DMS79 (cell line): ENCODE data around the gene HSPB2.
"Not testable (repeated sequence)": the region's sequence is repeated elsewhere in the genome, so short reads cannot be mapped to it uniquely, and the experiment has no call there.

Experiments used
- DNase-seq: peaks from one replicate; lab custom pipeline; 2025; lab: John Stamatoyannopoulos, UW

Gene HSPB2

GRCh38 chr11:111913997-111914396, 1.5 kb downstream of the HSPB2 start:
- no peak for DNase-seq

GRCh38 chr11:111916768-111917167, 4.2 kb downstream of the HSPB2 start:
- no peak for DNase-seq

GRCh38 chr11:111917312-111917711, 4.8 kb downstream of the HSPB2 start:
- no peak for DNase-seq

DNA sequence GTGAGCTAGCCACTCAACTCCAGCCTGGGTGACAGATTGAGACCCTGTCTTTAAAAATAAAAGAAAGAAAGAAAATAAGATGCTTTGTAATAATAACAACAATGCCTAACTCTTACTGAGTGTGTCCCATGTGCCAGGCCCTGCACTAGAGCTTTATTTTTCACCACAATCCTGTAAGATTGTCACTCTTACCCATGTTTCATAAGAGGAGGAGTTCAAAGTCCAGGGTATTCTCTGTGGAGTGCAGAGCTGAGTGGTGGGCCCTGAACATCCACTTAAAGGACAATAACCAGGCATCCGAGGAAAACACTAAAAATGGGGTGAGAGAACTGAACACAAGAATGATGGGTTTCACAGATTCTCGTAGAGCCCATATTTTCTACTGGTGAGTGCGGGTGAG, 5.3 kb downstream of the HSPB2 start:
- no peak for DNase-seq

- peak; percentile 98 for DNase-seq
These were observed 6.1 kb downstream of the HSPB2 start, which contains the start of gene C11orf52 for GRCh38 chr11:111918390-111919256. C11orf52 (plus strand) TSS chr11:111918913; CDS start chr11:111918973, 60 bp downstream.

GRCh38 chr11:111920908-111921307, 8.4 kb downstream of the HSPB2 start:
- DNase-seq: no peak

- DNase-seq: no peak
These were observed 9.2 kb downstream of the HSPB2 start for GRCh38 chr11:111921541-111922230.

DNA sequence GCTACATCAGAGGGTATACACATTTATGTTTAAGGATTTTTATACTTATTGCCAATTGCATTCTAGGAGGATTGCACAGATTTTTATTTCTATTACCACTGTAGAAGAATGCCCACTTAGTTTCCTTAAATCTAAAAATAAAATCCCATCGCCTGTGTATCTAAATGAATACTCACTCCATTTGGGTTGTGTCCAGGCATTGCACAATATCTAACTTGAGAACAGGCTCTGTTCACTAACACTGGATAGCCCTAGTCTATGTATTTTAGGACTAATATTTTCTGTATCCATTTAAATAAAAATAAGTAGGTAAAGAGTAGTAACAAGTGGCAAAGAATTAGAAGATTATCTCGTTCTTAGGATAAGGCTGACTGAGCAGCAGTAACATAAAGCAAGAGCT, 10.3 kb downstream of the HSPB2 start:
- DNase-seq: no peak

GRCh38 chr11:111923351-111923788, 10.8 kb downstream of the HSPB2 start:
- no peak for DNase-seq

DNA sequence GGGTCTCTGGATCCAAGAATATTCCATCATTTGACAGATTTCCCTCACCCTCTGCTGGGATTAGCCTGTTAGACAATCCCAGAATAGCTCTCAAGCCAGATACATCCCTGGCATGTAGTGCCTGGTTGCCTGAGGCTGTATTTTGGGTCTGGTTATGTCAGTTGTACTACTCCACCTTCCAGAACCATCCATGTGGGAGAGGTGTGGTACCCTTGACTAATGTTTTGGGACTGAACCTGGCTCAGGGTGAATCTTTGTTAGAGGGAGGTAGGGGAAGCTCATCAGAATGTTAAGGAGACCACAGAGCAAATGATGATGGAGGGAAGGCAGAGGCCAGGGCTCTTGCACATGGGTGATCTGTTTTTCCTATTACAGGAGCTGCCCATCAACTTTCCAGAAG, 11.4 kb downstream of the HSPB2 start:
- no peak for DNase-seq

GRCh38 chr11:111925953-111926352, 13.4 kb downstream of the HSPB2 start:
- no peak for DNase-seq

DNA sequence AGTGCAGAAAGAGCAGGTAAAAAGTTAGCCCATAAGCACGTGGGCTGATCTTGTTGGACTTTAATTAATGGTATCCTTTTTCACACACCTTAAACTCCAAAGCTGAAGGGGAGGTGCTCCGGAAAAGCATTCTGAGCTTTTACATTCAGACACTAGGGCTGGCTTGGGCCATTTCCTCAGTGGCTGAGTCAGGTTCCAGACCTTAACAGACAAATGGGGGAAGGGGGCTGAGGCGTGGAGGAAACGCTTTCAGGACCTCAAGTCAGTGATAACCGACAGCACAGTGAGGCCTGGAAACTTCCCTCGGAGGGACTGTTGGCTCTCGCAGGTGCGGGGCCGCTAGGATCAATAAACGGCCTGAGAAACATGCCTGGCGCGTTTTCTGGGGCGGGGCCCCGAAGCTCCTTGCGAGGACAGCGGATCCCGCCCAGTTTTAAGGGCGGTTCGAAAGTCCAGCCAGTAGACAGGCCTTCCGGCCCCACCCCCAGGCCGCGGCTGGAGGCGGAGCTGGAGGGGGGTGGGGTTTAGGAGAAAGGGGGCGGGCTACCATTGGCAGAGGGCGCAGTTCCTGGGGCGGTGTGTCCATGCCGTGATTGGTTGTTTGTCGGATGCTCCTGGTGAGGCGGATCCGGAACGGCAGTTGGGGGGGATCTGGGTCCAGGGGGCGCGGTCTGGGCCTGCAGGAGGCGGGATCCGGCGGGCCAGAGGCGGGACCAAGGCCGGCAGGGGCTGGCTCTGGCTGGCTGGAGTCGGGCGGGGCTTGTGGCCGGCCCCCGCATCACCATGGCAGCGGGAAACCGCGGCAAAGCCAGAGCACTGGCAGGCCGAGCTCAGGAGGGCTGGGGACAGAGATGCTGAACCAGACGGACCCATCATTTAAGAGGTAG, 14.2 kb downstream of the HSPB2 start:
- DNase-seq: peak; percentile 99

DNA sequence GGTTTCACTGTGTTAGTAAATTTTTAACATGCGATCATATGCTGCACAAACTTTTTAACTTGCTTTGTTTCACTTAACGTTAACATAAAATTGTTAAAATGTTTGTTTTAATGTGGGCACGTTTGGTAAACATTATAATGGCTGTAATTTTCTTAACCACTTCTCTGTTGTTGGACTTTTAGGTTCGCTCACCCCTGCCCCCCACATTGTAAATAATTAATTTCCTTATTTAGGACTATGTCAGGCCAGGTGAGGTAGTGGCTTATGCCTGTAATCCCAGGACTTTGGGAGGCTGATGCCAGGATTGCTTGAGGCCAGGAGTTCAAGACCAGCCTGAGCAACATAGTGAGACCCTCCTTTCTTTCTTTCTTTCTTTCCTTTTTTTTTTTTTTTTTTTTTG, 17.9 kb downstream of the HSPB2 start:
- no peak for DNase-seq

- no peak for DNase-seq
These were observed 20.0 kb downstream of the HSPB2 start for GRCh38 chr11:111932611-111932950.

GRCh38 chr11:111933176-111933575, 20.6 kb downstream of the HSPB2 start:
- not testable (repeated sequence) for DNase-seq

DNA sequence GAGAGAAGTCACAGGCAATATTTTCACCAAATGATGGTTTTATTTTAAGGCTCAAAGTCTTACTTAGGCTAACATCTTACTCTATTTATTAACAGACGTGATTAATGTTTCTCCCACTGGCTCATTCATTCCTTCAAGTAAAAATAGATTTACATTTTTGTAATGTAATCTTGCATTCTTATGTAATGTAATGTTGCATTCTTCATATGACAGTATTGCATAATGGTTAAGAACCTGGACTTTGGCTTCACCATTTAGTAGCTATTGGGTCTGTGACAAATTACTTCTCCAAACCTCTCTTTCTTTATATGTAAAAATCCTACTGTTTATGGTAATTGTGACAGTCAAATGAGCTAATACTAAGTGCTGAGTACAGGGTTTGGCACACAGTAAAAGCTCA, 21.3 kb downstream of the HSPB2 start:
- DNase-seq: no peak

- no peak for DNase-seq
These were observed 21.8 kb downstream of the HSPB2 start for GRCh38 chr11:111934306-111934705.

- DNase-seq: no peak
These were observed 22.9 kb downstream of the HSPB2 start for GRCh38 chr11:111935317-111936039.

DNA sequence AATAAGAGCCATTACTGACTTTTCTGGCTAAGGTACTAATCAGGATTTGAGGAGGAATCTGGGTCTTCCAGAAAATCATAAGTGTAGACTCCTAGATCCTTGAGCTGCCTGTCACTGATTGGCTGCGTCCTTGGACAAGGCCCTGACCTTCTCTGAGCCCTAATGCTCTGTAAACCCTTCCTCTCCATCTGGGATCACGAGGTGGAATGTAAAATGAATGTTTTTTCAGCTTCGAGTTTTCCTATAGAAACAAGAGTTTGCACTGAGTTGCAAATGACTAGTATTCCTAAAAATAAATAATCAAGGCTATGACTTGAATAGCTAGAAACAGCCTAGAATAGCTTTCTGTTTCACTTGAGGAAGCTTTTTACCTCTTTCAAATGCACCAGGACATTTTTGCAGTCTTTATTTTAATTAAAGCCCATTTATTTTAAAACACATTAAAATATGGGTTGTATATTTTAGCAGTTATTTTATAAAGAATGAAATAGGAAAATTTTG, 23.6 kb downstream of the HSPB2 start:
- no peak for DNase-seq

GRCh38 chr11:111937461-111937769, 24.9 kb downstream of the HSPB2 start:
- DNase-seq: no peak

DNA sequence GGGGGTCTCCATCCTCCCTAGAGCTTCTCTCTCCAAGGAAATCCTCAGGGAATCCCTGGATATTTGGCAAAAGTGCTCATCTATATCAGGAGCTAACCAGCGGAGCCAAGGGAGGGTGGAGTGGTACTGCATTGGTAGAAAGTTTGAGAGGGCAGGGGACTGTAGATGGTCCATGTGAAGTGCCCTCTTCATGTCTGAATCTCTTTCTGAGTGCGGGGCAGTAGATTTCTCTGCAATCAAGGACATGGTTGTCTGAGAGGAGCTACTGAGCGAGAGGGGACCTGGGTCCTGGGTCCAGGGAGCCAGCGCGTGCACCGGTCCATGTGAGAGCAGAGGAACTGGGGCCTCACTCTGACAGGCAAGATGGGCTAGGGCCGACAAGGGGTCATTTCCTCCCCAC, 25.3 kb downstream of the HSPB2 start:
- DNase-seq: no peak

- DNase-seq: no peak
These were observed 26.2 kb downstream of the HSPB2 start for GRCh38 chr11:111938687-111939160.
